ENCODE measurements around the gene TTC33. TPM values are rescaled to one million over a fixed set of nuclear protein-coding genes. Genes with fewer than 3 reads are reported as not detected.

The TTC33 gene
- total RNA-seq, 1 experiment from 2014 or later: 19.1 TPM

GRCh38 chr5:40494631-40495236 lies 261.0 kb downstream of the TTC33 start:
- H3K27ac ChIP-seq: no peak overlapping the region; the same call in 1 of the 2 replicates
- no peaks in the 10 kb centered on the region for H3K9me3 ChIP-seq (replicated peaks)
- peaks cover 54% of the 10 kb centered on the region for H3K4me1 ChIP-seq (replicated peaks)
- H3K36me3 ChIP-seq: no peaks in the 10 kb centered on the region
- no peaks in the 10 kb centered on the region for H3K27me3 ChIP-seq (replicated peaks)
- no peak for DNase-seq (ENCODE audit: low read depth in 1 of 2, low spot score in 2 of 2)
- no peak overlapping the region for H3K4me3 ChIP-seq

- no peaks in the 10 kb centered on the region for H3K36me3 ChIP-seq
- no peak for DNase-seq (ENCODE audit: low read depth in 1 of 2, low spot score in 2 of 2)
- H3K27ac ChIP-seq: 0 out of 2 replicates have a peak overlapping the region, but pooled peaks have one; percentile 80
- peaks cover 44% of the 10 kb centered on the region for H3K4me1 ChIP-seq (replicated peaks)
- H3K27me3 ChIP-seq (replicated peaks): no peaks in the 10 kb centered on the region
- H3K9me3 ChIP-seq (replicated peaks): no peaks in the 10 kb centered on the region
- no peak overlapping the region for H3K4me3 ChIP-seq
Observed at GRCh38 chr5:40492056-40492455, 263.7 kb downstream of the TTC33 start.

GRCh38 chr5:40491644-40492043 lies 264.1 kb downstream of the TTC33 start:
- no peaks in the 10 kb centered on the region for H3K9me3 ChIP-seq (replicated peaks)
- H3K27ac ChIP-seq: peak overlapping the region; percentile 80; the same call in 1 of the 2 replicates
- H3K4me3 ChIP-seq: no peak overlapping the region
- no peaks in the 10 kb centered on the region for H3K27me3 ChIP-seq (replicated peaks)
- H3K36me3 ChIP-seq: no peaks in the 10 kb centered on the region
- no peak for DNase-seq (ENCODE audit: low read depth in 1 of 2, low spot score in 2 of 2)
- peaks cover 44% of the 10 kb centered on the region for H3K4me1 ChIP-seq (replicated peaks)

- Histone ChIP-seq H3K4me1 (replicated peaks) (peaks cover 42% of the 10 kb centered on the region), H3K27me3 (replicated peaks) (no peaks in the 10 kb centered on the region), H3K36me3 (no peaks in the 10 kb centered on the region), H3K9me3 (replicated peaks) (no peaks in the 10 kb centered on the region), H3K4me3 (no peak overlapping the region), H3K27ac (peak overlapping the region; percentile 80)
- peak in 1 of 2 experiments; percentile 66 for DNase-seq (ENCODE audit: low read depth in 1 of 2, low spot score in 2 of 2)
Observed at GRCh38 chr5:40490464-40491111, 265.2 kb downstream of the TTC33 start.

- DNase-seq (ENCODE audit: low read depth in 1 of 2, low spot score in 2 of 2): no peak
- Histone ChIP-seq H3K4me1 (replicated peaks) (peaks cover 31% of the 10 kb centered on the region), H3K27me3 (replicated peaks) (no peaks in the 10 kb centered on the region), H3K36me3 (no peaks in the 10 kb centered on the region), H3K4me3 (no peak overlapping the region), H3K9me3 (replicated peaks) (no peaks in the 10 kb centered on the region), H3K27ac (no peak overlapping the region; the same call in 1 of the 2 replicates)
Observed at GRCh38 chr5:40489421-40489820, 266.3 kb downstream of the TTC33 start.

GRCh38 chr5:40486437-40487275 lies 269.1 kb downstream of the TTC33 start:
- DNase-seq (ENCODE audit: low read depth in 1 of 2, low spot score in 2 of 2): no peak

GRCh38 chr5:40485021-40485998 lies 270.5 kb downstream of the TTC33 start:
- H3K36me3 ChIP-seq: no peaks in the 10 kb centered on the region
- no peaks in the 10 kb centered on the region for H3K27me3 ChIP-seq (replicated peaks)
- H3K4me3 ChIP-seq: no peak overlapping the region
- DNase-seq (ENCODE audit: low read depth in 1 of 2, low spot score in 2 of 2): no peak
- H3K4me1 ChIP-seq (replicated peaks): peaks cover 40% of the 10 kb centered on the region
- H3K27ac ChIP-seq: no peak overlapping the region
- H3K9me3 ChIP-seq (replicated peaks): no peaks in the 10 kb centered on the region

More at GRCh38 chr5:40486437-40487275, 269.1 kb downstream of the TTC33 start:
- H3K36me3 ChIP-seq: no peaks in the 10 kb centered on the region
- H3K27me3 ChIP-seq (replicated peaks): no peaks in the 10 kb centered on the region
- H3K9me3 ChIP-seq (replicated peaks): no peaks in the 10 kb centered on the region
- no peak overlapping the region for H3K4me3 ChIP-seq
- H3K27ac ChIP-seq: no peak overlapping the region
- H3K4me1 ChIP-seq (replicated peaks): peaks cover 38% of the 10 kb centered on the region

GRCh38 chr5:40484495-40484894 lies 271.3 kb downstream of the TTC33 start:
- Histone ChIP-seq H3K4me1 (replicated peaks) (peaks cover 37% of the 10 kb centered on the region), H3K36me3 (no peaks in the 10 kb centered on the region), H3K4me3 (no peak overlapping the region), H3K27me3 (replicated peaks) (no peaks in the 10 kb centered on the region), H3K27ac (no peak overlapping the region), H3K9me3 (replicated peaks) (no peaks in the 10 kb centered on the region)
- no peak for DNase-seq (ENCODE audit: low read depth in 1 of 2, low spot score in 2 of 2)

GRCh38 chr5:40483316-40483715 lies 272.4 kb downstream of the TTC33 start:
- peak in 1 of 2 experiments; percentile 54 for DNase-seq (ENCODE audit: low read depth in 1 of 2, low spot score in 2 of 2)

GRCh38 chr5:40481241-40481640 lies 274.5 kb downstream of the TTC33 start:
- Histone ChIP-seq H3K4me1 (replicated peaks) (peaks cover 54% of the 10 kb centered on the region), H3K36me3 (no peaks in the 10 kb centered on the region), H3K27ac (peak overlapping the region; percentile 49), H3K4me3 (no peak overlapping the region), H3K27me3 (replicated peaks) (no peaks in the 10 kb centered on the region), H3K9me3 (replicated peaks) (no peaks in the 10 kb centered on the region)
- DNase-seq (ENCODE audit: low read depth in 1 of 2, low spot score in 2 of 2): no peak

More at GRCh38 chr5:40483316-40483715, 272.4 kb downstream of the TTC33 start:
- Histone ChIP-seq H3K9me3 (replicated peaks) (no peaks in the 10 kb centered on the region), H3K4me1 (replicated peaks) (peaks cover 38% of the 10 kb centered on the region), H3K27me3 (replicated peaks) (no peaks in the 10 kb centered on the region), H3K36me3 (no peaks in the 10 kb centered on the region), H3K4me3 (no peak overlapping the region), H3K27ac (no peak overlapping the region)

- Histone ChIP-seq H3K9me3 (replicated peaks) (no peaks in the 10 kb centered on the region), H3K27me3 (replicated peaks) (no peaks in the 10 kb centered on the region), H3K4me3 (no peak overlapping the region), H3K4me1 (replicated peaks) (peaks cover 63% of the 10 kb centered on the region), H3K27ac (no peak overlapping the region; the same call in 1 of the 2 replicates), H3K36me3 (no peaks in the 10 kb centered on the region)
- DNase-seq (ENCODE audit: low read depth in 1 of 2, low spot score in 2 of 2): no peak
Observed at GRCh38 chr5:40480392-40480791, 275.4 kb downstream of the TTC33 start.

GRCh38 chr5:40479939-40480338 lies 275.8 kb downstream of the TTC33 start:
- no peak overlapping the region for H3K4me3 ChIP-seq
- peaks cover 67% of the 10 kb centered on the region for H3K4me1 ChIP-seq (replicated peaks)
- no peaks in the 10 kb centered on the region for H3K9me3 ChIP-seq (replicated peaks)
- H3K36me3 ChIP-seq: no peaks in the 10 kb centered on the region
- H3K27ac ChIP-seq: no peak overlapping the region
- DNase-seq (ENCODE audit: low read depth in 1 of 2, low spot score in 2 of 2): no peak
- no peaks in the 10 kb centered on the region for H3K27me3 ChIP-seq (replicated peaks)

- Histone ChIP-seq H3K27ac (no peak overlapping the region), H3K9me3 (replicated peaks) (no peaks in the 10 kb centered on the region), H3K36me3 (no peaks in the 10 kb centered on the region), H3K4me1 (replicated peaks) (peaks cover 69% of the 10 kb centered on the region), H3K27me3 (replicated peaks) (no peaks in the 10 kb centered on the region), H3K4me3 (no peak overlapping the region)
- DNase-seq (ENCODE audit: low read depth in 1 of 2, low spot score in 2 of 2): no peak
Observed at GRCh38 chr5:40478766-40479165, 277.0 kb downstream of the TTC33 start.
